ENCODE data around the gene KIAA0319L.
A peak's percentile ranks its signal among the peaks of the same experiment; 100 is the strongest.

Gene KIAA0319L

DNA sequence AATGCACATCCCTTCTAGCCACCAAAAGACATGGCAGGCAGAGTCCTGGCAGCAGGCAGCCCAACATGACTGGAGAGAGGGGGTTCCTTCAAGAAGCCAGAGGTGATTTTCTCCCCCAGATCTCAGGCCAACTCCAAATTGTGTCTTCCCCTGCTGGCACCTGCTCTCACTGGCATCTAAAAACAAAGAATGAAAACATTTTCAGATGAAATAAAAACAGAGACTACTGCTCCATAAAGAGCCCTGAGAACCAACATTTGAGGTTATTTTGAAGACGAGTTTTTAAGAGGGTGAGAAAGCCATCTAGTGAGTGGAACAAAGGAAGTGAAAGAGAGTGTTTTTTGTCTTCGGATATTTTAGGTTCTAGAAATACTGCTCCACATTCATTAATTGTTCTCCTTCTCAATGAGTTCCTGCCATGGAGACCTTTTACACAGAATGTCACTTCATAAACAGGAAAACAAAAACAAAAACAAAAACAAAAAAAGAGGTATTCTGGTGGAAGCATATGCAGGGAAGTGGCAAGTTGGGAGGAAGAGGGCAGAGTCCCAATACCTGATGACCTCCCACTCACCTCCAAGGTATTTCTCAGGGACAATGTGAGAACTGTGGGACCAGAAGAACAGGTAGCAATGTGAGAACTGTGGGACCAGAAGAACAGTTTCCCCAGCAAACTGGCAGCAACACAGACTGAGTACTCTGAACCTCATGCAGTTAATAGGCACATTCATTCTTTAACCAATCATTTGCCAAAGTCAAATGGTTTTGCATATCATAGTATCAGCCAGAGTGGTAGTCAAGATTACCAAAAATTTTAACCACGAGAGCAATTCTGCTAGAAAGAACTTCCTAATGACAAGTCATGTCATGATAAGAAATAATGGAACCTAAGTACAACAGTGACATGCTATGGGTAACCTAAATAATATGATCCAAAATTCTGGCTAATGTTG, 50.0 kb downstream of the KIAA0319L start:
- WGBS, 2 experiments (ENCODE audit: insufficient coverage in 2 of 2): 100% methylated on average over 1 of the region's 3 CpGs; no CpG with 5 or more reads in 1 of the 2 experiments
- no peak overlapping the region for H3K4me3 ChIP-seq (ENCODE audit: extremely low read depth, insufficient read depth, low read length, poor library complexity, severe bottlenecking)

DNA sequence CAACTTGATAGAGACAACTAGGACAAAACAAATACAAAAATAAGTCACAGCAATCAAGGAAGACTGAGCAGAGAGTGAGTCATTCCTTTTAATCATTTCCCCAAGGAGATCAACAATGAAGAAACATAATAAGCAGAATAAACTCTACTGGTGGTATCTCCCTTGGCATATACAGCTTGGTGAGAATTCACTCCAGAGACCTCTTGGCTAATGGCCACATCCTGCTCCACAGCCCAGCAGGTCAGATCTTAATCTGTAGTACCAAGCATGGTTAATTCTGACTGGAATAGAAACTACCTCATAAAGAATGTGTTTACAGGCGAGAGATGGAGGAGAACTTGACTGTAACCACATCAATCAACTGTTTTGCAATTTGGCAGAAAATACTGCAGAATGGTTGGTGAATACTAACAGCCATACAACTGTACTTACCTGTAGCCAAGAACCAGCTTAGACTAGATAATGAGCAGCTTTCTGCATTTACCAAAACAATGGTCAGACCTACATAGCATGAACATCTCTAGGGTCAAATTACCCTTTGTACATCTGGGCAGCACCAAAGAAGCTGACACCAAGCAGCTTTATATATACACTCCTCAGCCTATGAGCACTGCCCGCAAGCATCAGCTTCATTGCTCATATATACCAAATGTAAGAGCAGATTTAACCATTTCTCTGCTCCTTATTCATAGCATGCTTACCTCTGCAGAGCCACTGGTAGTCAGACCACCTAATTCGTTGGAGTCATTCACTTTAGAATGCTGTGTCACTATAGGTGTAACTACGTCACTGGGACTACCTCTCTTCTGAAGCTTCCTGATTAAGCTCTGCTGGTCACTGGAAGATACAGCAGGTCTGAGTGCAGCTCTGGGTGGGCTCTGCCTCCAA, 51.0 kb downstream of the KIAA0319L start:
- peaks cover 16% of the 10 kb centered on the region for H3K36me3 ChIP-seq (ENCODE audit: control insufficient read depth, insufficient read depth, low read length)
- H3K4me1 ChIP-seq (ENCODE audit: control insufficient read depth, insufficient read depth, low read length, poor library complexity, severe bottlenecking): no peaks in the 10 kb centered on the region
- 95 to 100% methylated on average over 3 of the region's 4 CpGs for WGBS, 2 experiments (ENCODE audit: insufficient coverage in 2 of 2)
- H3K4me3 ChIP-seq (ENCODE audit: extremely low read depth, insufficient read depth, low read length, poor library complexity, severe bottlenecking): no peak overlapping the region
- H3K9me3 ChIP-seq (ENCODE audit: control insufficient read depth, low read length): no peaks in the 10 kb centered on the region
- H3K27ac ChIP-seq (ENCODE audit: low read depth, low read length, severe bottlenecking): peak overlapping the region; percentile 25

More for the DNA sequence above, 50.0 kb downstream of the KIAA0319L start:
- Histone ChIP-seq H3K36me3 (ENCODE audit: control insufficient read depth, insufficient read depth, low read length) (peaks cover 16% of the 10 kb centered on the region), H3K9me3 (ENCODE audit: control insufficient read depth, low read length) (no peaks in the 10 kb centered on the region), H3K4me1 (ENCODE audit: control insufficient read depth, insufficient read depth, low read length, poor library complexity, severe bottlenecking) (no peaks in the 10 kb centered on the region), H3K27ac (ENCODE audit: low read depth, low read length, severe bottlenecking) (no peak overlapping the region)

DNA sequence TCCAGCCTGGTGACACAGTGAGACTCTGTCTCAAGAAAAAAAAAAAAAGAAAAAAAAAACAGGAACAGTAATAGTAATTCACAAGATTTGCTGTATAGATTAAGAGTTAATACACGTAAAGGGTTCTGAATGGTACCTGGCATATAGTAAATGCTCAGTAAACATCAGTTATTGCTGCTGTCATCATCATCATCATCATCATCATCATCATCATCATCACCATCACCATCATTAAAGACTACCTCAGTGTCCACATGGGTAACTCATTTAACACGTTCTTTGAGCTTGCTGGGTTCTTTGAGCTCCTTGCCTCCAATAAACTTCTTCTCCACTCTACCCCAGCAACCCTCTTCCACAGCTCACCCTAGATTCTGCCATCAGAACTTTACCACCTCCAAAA, 55.0 kb downstream of the KIAA0319L start:
- Histone ChIP-seq H3K4me3 (ENCODE audit: extremely low read depth, insufficient read depth, low read length, poor library complexity, severe bottlenecking) (no peak overlapping the region), H3K9me3 (ENCODE audit: control insufficient read depth, low read length) (no peaks in the 10 kb centered on the region), H3K36me3 (ENCODE audit: control insufficient read depth, insufficient read depth, low read length) (peaks cover 16% of the 10 kb centered on the region), H3K4me1 (ENCODE audit: control insufficient read depth, insufficient read depth, low read length, poor library complexity, severe bottlenecking) (no peaks in the 10 kb centered on the region), H3K27ac (ENCODE audit: low read depth, low read length, severe bottlenecking) (no peak overlapping the region)
- WGBS, 2 experiments (ENCODE audit: insufficient coverage in 2 of 2): 95 to 97% methylated on average over 1 to 2 of the region's 2 CpGs

GRCh38 chr1:35500439-35500838, 56.8 kb downstream of the KIAA0319L start:
- Histone ChIP-seq H3K36me3 (ENCODE audit: control insufficient read depth, insufficient read depth, low read length) (peaks cover 2% of the 10 kb centered on the region), H3K9me3 (ENCODE audit: control insufficient read depth, low read length) (no peaks in the 10 kb centered on the region), H3K4me3 (ENCODE audit: extremely low read depth, insufficient read depth, low read length, poor library complexity, severe bottlenecking) (no peak overlapping the region), H3K27ac (ENCODE audit: low read depth, low read length, severe bottlenecking) (no peak overlapping the region), H3K4me1 (ENCODE audit: control insufficient read depth, insufficient read depth, low read length, poor library complexity, severe bottlenecking) (no peaks in the 10 kb centered on the region)
- WGBS, 2 experiments (ENCODE audit: insufficient coverage in 2 of 2): 90 to 100% methylated on average over 1 of the region's 2 CpGs

DNA sequence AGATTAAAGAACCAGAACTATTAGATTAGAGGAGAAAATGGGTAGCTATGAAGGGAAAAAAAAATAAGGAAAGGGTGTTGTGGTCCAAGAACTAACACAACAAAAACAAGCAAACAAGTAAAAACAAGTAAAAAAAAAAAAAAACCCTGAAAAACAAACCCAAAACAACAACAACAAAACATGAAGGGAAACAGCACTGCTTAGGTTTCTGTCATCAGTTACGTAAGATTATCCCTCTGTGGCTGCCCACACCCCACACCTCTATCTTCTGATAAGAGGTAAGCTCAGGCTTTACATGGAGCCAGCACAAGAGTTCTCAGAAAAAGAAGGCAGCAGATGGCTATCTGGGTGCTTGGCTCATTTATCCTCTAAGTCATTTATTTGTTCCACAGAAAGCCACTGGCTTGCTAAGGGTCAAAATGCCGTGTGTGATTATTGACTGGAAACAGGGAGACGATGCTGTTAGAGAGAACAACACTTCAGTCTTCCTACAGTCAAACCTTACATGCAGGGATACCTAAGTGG, 57.5 kb downstream of the KIAA0319L start:
- H3K4me1 ChIP-seq (ENCODE audit: control insufficient read depth, insufficient read depth, low read length, poor library complexity, severe bottlenecking): no peaks in the 10 kb centered on the region
- H3K27ac ChIP-seq (ENCODE audit: low read depth, low read length, severe bottlenecking): no peak overlapping the region
- WGBS, 2 experiments (ENCODE audit: insufficient coverage in 2 of 2): 92 to 100% methylated on average over 2 to 3 of the region's 3 CpGs
- no peak overlapping the region for H3K4me3 ChIP-seq (ENCODE audit: extremely low read depth, insufficient read depth, low read length, poor library complexity, severe bottlenecking)
- peaks cover 1% of the 10 kb centered on the region for H3K36me3 ChIP-seq (ENCODE audit: control insufficient read depth, insufficient read depth, low read length)
- no peaks in the 10 kb centered on the region for H3K9me3 ChIP-seq (ENCODE audit: control insufficient read depth, low read length)

DNA sequence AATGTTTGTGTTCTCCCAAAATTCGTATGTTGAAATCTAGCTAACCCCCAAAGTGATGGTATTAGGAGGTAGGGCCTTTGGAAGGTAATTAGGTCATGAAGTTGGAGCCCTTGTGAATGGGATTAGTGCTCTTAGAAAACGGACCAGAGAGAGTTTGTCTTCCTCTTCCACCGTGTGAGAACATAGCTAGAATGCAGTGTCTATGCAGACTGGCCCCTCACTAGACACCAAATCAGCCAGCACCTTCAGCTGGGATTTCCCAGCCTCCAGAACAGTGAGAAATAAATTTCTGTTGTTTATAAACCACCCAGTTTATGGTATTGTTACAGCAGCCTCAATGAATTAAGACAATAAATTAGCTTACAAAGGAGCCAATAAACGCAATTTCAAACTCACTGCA, 58.0 kb downstream of the KIAA0319L start:
- no peak overlapping the region for H3K27ac ChIP-seq (ENCODE audit: low read depth, low read length, severe bottlenecking)
- no peaks in the 10 kb centered on the region for H3K9me3 ChIP-seq (ENCODE audit: control insufficient read depth, low read length)
- 100% methylated on average over 1 of the region's 4 CpGs; no CpG with 5 or more reads in 1 of the 2 experiments for WGBS, 2 experiments (ENCODE audit: insufficient coverage in 2 of 2)

DNA sequence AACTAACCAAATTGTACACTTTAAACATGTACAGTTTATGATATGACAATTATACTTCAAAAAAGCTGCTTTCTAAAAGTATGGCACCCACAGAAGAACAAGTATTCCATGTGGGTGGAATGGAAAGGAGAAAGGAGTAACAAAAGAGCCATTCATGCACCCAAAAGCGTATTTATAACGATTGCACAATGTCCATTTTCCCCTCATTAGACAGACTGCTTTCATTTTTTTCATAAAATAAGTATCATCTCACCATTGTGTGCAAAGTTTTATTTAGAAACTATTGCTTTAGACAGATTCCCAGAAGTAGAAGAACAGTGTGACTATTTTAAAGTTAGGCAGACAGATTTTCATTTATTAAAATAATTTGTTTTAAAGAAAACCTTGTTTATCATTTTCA, 59.6 kb downstream of the KIAA0319L start:
- WGBS, 2 experiments (ENCODE audit: insufficient coverage in 2 of 2): no CpG with 5 or more reads among the region's 2 CpGs
- Histone ChIP-seq H3K9me3 (ENCODE audit: control insufficient read depth, low read length) (peaks cover 3% of the 10 kb centered on the region), H3K4me1 (ENCODE audit: control insufficient read depth, insufficient read depth, low read length, poor library complexity, severe bottlenecking) (no peaks in the 10 kb centered on the region), H3K4me3 (ENCODE audit: extremely low read depth, insufficient read depth, low read length, poor library complexity, severe bottlenecking) (no peak overlapping the region), H3K27ac (ENCODE audit: low read depth, low read length, severe bottlenecking) (no peak overlapping the region), H3K36me3 (ENCODE audit: control insufficient read depth, insufficient read depth, low read length) (peaks cover 10% of the 10 kb centered on the region)

More for the DNA sequence above, 58.0 kb downstream of the KIAA0319L start:
- no peak overlapping the region for H3K4me3 ChIP-seq (ENCODE audit: extremely low read depth, insufficient read depth, low read length, poor library complexity, severe bottlenecking)
- no peaks in the 10 kb centered on the region for H3K4me1 ChIP-seq (ENCODE audit: control insufficient read depth, insufficient read depth, low read length, poor library complexity, severe bottlenecking)
- peaks cover 4% of the 10 kb centered on the region for H3K36me3 ChIP-seq (ENCODE audit: control insufficient read depth, insufficient read depth, low read length)

- no peaks in the 10 kb centered on the region for H3K4me1 ChIP-seq (ENCODE audit: control insufficient read depth, insufficient read depth, low read length, poor library complexity, severe bottlenecking)
- 100% methylated on average over 1 of the region's 1 CpG for WGBS, 2 experiments (ENCODE audit: insufficient coverage in 2 of 2)
- H3K9me3 ChIP-seq (ENCODE audit: control insufficient read depth, low read length): peaks cover 11% of the 10 kb centered on the region
- H3K27ac ChIP-seq (ENCODE audit: low read depth, low read length, severe bottlenecking): no peak overlapping the region
- H3K36me3 ChIP-seq (ENCODE audit: control insufficient read depth, insufficient read depth, low read length): peaks cover 10% of the 10 kb centered on the region
- no peak overlapping the region for H3K4me3 ChIP-seq (ENCODE audit: extremely low read depth, insufficient read depth, low read length, poor library complexity, severe bottlenecking)
Measured at GRCh38 chr1:35490250-35490649, 67.0 kb downstream of the KIAA0319L start.

- Histone ChIP-seq H3K9me3 (ENCODE audit: control insufficient read depth, low read length) (peaks cover 11% of the 10 kb centered on the region), H3K4me1 (ENCODE audit: control insufficient read depth, insufficient read depth, low read length, poor library complexity, severe bottlenecking) (no peaks in the 10 kb centered on the region), H3K36me3 (ENCODE audit: control insufficient read depth, insufficient read depth, low read length) (peaks cover under 1% of the 10 kb centered on the region), H3K4me3 (ENCODE audit: extremely low read depth, insufficient read depth, low read length, poor library complexity, severe bottlenecking) (no peak overlapping the region), H3K27ac (ENCODE audit: low read depth, low read length, severe bottlenecking) (no peak overlapping the region)
- 100% methylated on average over 1 of the region's 2 CpGs; no CpG with 5 or more reads in 1 of the 2 experiments for WGBS, 2 experiments (ENCODE audit: insufficient coverage in 2 of 2)
Measured at GRCh38 chr1:35488336-35488735, 68.9 kb downstream of the KIAA0319L start.

DNA sequence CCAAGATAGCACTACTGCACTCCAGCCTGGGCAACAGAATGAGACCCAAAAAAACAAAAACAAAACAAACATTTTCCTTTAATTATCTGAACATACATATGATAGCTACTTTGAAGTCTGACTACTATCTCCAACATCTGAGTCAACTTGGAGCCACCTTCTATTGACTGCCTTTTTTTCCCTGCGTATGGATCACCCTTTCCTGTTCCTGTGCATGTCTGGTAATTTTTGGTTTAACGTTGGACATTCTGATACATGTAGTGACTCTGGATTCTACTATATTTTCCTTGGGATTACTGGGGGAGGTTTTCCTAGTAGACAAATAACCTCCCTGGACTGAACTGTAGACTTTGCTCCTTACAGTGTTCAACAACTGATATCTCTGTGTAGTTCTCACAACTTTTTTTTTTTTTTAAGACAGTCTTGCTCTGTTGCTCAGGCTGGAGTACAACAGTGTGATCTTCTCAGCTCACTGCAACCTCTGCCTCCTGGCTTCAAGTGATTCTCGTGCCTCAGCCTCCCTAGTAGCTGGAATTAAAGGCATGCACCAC, 70.3 kb downstream of the KIAA0319L start:
- Histone ChIP-seq H3K4me1 (ENCODE audit: control insufficient read depth, insufficient read depth, low read length, poor library complexity, severe bottlenecking) (no peaks in the 10 kb centered on the region), H3K9me3 (ENCODE audit: control insufficient read depth, low read length) (peaks cover 6% of the 10 kb centered on the region), H3K4me3 (ENCODE audit: extremely low read depth, insufficient read depth, low read length, poor library complexity, severe bottlenecking) (no peak overlapping the region), H3K36me3 (ENCODE audit: control insufficient read depth, insufficient read depth, low read length) (no peaks in the 10 kb centered on the region), H3K27ac (ENCODE audit: low read depth, low read length, severe bottlenecking) (no peak overlapping the region)
- WGBS, 2 experiments (ENCODE audit: insufficient coverage in 2 of 2): 92 to 100% methylated on average over 1 to 3 of the region's 3 CpGs

Measured in mesodermal cell (in vitro differentiated cells).